ENCODE data around the gene ACTRT2.

DNA sequence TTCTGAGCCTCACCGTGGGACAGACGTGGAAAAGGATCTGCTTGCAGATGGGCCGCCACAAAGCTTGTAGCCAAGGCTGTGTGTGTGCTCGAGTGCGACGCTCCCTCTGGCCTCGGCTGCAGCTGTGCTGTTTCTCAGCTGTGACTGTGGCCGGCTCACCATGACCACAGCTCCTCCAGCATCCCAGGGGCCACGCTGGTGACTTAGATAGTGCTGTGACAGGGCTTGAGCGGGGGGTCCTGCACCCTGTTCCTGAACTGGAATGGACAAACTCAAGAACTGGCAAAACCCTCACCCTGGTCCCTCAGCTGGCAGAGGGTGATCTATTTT is 17.4 kb upstream of the ACTRT2 start:
- TF ChIP-seq, protein P1, sequence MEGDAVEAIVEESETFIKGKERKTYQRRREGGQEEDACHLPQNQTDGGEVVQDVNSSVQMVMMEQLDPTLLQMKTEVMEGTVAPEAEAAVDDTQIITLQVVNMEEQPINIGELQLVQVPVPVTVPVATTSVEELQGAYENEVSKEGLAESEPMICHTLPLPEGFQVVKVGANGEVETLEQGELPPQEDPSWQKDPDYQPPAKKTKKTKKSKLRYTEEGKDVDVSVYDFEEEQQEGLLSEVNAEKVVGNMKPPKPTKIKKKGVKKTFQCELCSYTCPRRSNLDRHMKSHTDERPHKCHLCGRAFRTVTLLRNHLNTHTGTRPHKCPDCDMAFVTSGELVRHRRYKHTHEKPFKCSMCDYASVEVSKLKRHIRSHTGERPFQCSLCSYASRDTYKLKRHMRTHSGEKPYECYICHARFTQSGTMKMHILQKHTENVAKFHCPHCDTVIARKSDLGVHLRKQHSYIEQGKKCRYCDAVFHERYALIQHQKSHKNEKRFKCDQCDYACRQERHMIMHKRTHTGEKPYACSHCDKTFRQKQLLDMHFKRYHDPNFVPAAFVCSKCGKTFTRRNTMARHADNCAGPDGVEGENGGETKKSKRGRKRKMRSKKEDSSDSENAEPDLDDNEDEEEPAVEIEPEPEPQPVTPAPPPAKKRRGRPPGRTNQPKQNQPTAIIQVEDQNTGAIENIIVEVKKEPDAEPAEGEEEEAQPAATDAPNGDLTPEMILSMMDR (IDR thresholded peaks at IDR 0.05), result no peak
- TF ChIP-seq EZH2 (IDR thresholded peaks at IDR 0.05; ENCODE audit: borderline replicate concordance, insufficient read depth, low read depth, low read length, poor library complexity, severe bottlenecking), result no peak
